HG02943 (cell line): Measurements from ENCODE around the gene MAP1LC3B.

ENCODE experiments used
- ATAC-seq: cut with Tn5 transposase; IDR thresholded peaks from one replicate; pipeline ENCODE4 v1.9.1; 2021; ENCODE audit warnings: mild to moderate bottlenecking, low read depth, moderate library complexity; ENCODE audit not compliant: unreplicated experiment

The MAP1LC3B gene

GRCh38 chr16:87406495-87407088 is 14.5 kb downstream of the MAP1LC3B start:
- no peak for ATAC-seq

- no peak for ATAC-seq
Measured at GRCh38 chr16:87407511-87408112, 15.5 kb downstream of the MAP1LC3B start.

GRCh38 chr16:87409153-87409552 is 17.0 kb downstream of the MAP1LC3B start:
- ATAC-seq: no peak

GRCh38 chr16:87409781-87410180 is 17.6 kb downstream of the MAP1LC3B start:
- no peak for ATAC-seq

- ATAC-seq: no peak
Measured at GRCh38 chr16:87410530-87410929, 18.4 kb downstream of the MAP1LC3B start.

- no peak for ATAC-seq
Measured at GRCh38 chr16:87410968-87411367, 18.8 kb downstream of the MAP1LC3B start.

- no peak for ATAC-seq
Measured at GRCh38 chr16:87411375-87412271, 19.5 kb downstream of the MAP1LC3B start.

GRCh38 chr16:87412371-87412995 is 20.3 kb downstream of the MAP1LC3B start:
- no peak for ATAC-seq

GRCh38 chr16:87412996-87413421 is 20.9 kb downstream of the MAP1LC3B start:
- ATAC-seq: no peak

- ATAC-seq: no peak
Measured at GRCh38 chr16:87414251-87414680, 22.1 kb downstream of the MAP1LC3B start.

GRCh38 chr16:87415441-87415840 is 23.3 kb downstream of the MAP1LC3B start:
- ATAC-seq: no peak

GRCh38 chr16:87416826-87417527 is 24.8 kb downstream of the MAP1LC3B start:
- ATAC-seq: no peak

GRCh38 chr16:87417528-87417910 is 25.4 kb downstream of the MAP1LC3B start:
- no peak for ATAC-seq

GRCh38 chr16:87418216-87418615 is 26.1 kb downstream of the MAP1LC3B start:
- ATAC-seq: no peak

- ATAC-seq: no peak
Measured at GRCh38 chr16:87418644-87419043, 26.5 kb downstream of the MAP1LC3B start.

GRCh38 chr16:87420026-87421002 is 28.2 kb downstream of the MAP1LC3B start:
- ATAC-seq: no peak

- no peak for ATAC-seq
Measured at GRCh38 chr16:87421003-87421912, 29.1 kb downstream of the MAP1LC3B start.

- no peak for ATAC-seq
Measured at GRCh38 chr16:87422106-87422505, 30.0 kb downstream of the MAP1LC3B start.
